K562 (cell line): ENCODE results near the gene SLC16A1.

Experiments used
- ATF2 ChIP-seq: sonication (generic); formaldehyde crosslinking; IDR thresholded peaks from 2 replicates; pipeline ENCODE4 v1.8.1; 2022; ENCODE audit warnings: missing genetic modification reagents
- ATF3 ChIP-seq, 2 experiments: fragments of 450-650 bp in 1 of 2; sonication (generic) in 1 of 2; formaldehyde crosslinking in 1 of 2; IDR thresholded peaks in 1 of 2; conservative IDR thresholded peaks in 1 of 2; 2 replicates each; pipeline versions ENCODE4 v1.6.1 to v1.8.1; 2016 to 2023; ENCODE audit warnings: mild to moderate bottlenecking in 2 of 2, moderate library complexity in 2 of 2, inconsistent platforms in 1 of 2, missing genetic modification reagents in 1 of 2
- CTCF ChIP-seq, 3 experiments: IDR thresholded peaks in 2 of 3; conservative IDR thresholded peaks in 1 of 3; 2 replicates each; pipeline ENCODE4 v1.5.1; 2011 to 2012; ENCODE audit warnings: low read length in 3 of 3, mild to moderate bottlenecking in 3 of 3, control low read depth in 2 of 3, improper control_type of control experiment in 1 of 3, inconsistent platforms in 1 of 3, low read depth in 1 of 3, mixed read lengths in 1 of 3, moderate library complexity in 1 of 3; ENCODE audit not compliant: insufficient read depth in 2 of 3
- PTTG1 ChIP-seq: fragments of 450-650 bp; IDR thresholded peaks from 2 replicates; pipeline ENCODE4 v1.6.1; 2016; ENCODE audit warnings: low read depth, mild to moderate bottlenecking, missing genetic modification characterization, missing compliant biosample characterization
- SP1 ChIP-seq: sonication (generic); formaldehyde crosslinking; IDR thresholded peaks from 2 replicates; pipeline ENCODE4 v1.8.1; 2022; ENCODE audit warnings: mild to moderate bottlenecking, missing genetic modification reagents
- TAF1 ChIP-seq: IDR thresholded peaks from 2 replicates; pipeline ENCODE4 v1.6.1; 2011; ENCODE audit warnings: mild to moderate bottlenecking, low read length, moderate library complexity; ENCODE audit not compliant: insufficient read depth, control insufficient read depth, severe bottlenecking; ENCODE audit errors: extremely low read depth
- TCF7L2 ChIP-seq: fragments of 150-350 bp; IDR thresholded peaks from 2 replicates; pipeline ENCODE4 v1.6.1; 2016; ENCODE audit warnings: low read depth, mild to moderate bottlenecking, low read length, moderate library complexity
- U2AF1 ChIP-seq: fragments of 200-400 bp; formaldehyde crosslinking; optimal IDR thresholded peaks from 2 replicates; pipeline ENCODE3; 2017; ENCODE audit warnings: mild to moderate bottlenecking, low read depth, low read length, moderate library complexity
- ZNF695 ChIP-seq: fragments of 450-650 bp; formaldehyde crosslinking; IDR thresholded peaks from 2 replicates; pipeline ENCODE4 v1.4.0; 2020; ENCODE audit warnings: mild to moderate bottlenecking, moderate library complexity

GRCh38 chr1:112982328-112982727 lies 26.3 kb upstream of the SLC16A1 start:
- no peak for TF ChIP-seq PTTG1
- no peak for TF ChIP-seq ATF3 (IDR thresholded peaks at IDR 0.05)
- no peak for TF ChIP-seq ATF3 (CRISPR knock-in tag; conservative IDR thresholded peaks at IDR 0.05)
- TF ChIP-seq SP1 (CRISPR knock-in tag), result no peak
- TF ChIP-seq ATF2 (CRISPR knock-in tag), result no peak
- TF ChIP-seq TCF7L2, result no peak
- no peak for TF ChIP-seq U2AF1
- no peak for TF ChIP-seq CTCF (IDR thresholded peaks at IDR 0.05 in 2 of 3, conservative IDR thresholded peaks at IDR 0.05 in 1 of 3; ENCODE audit: insufficient read depth in 2 of 3, low read depth in 1 of 3, low read length in 3 of 3)
- no peak for TF ChIP-seq TAF1
- no peak for TF ChIP-seq ZNF695 (CRISPR knock-in tag)
